Sigmoid colon (tissue), 7 donors: ENCODE data around the gene ZC3H10. TPM values are rescaled to one million over a fixed set of nuclear protein-coding genes. Genes with fewer than 3 reads are reported as not detected.

ENCODE experiments used
- DNase-seq: peaks from one replicate; pipeline ENCODE4 v3.0.0-alpha.2; 2019
- H3K27ac ChIP-seq, 4 donors: fragments of 200-600 bp; sonication (generic); one replicate each; pipeline ENCODE4 v1.5.1; 2016 to 2019; ENCODE audit warnings: mild to moderate bottlenecking in 1 of 4
- H3K27me3 ChIP-seq, 3 donors: fragments of 200-600 bp; sonication (generic); one replicate each; pipeline ENCODE4 v1.5.1; 2019; ENCODE audit warnings: mild to moderate bottlenecking in 1 of 3
- H3K36me3 ChIP-seq, 4 donors: fragments of 200-600 bp; sonication (generic); one replicate each; pipeline ENCODE4 v1.5.1; 2016 to 2019
- H3K4me1 ChIP-seq, 4 donors: fragments of 200-600 bp; sonication (generic); one replicate each; pipeline ENCODE4 v1.5.1; 2017 to 2019
- H3K4me3 ChIP-seq, 4 donors: fragments of 200-600 bp; sonication (generic); one replicate each; pipeline ENCODE4 v1.5.1; 2017 to 2019; ENCODE audit warnings: mild to moderate bottlenecking in 2 of 4, moderate library complexity in 1 of 4
- H3K9me3 ChIP-seq, 4 donors: fragments of 200-600 bp in 3 of 4; sonication (generic) in 3 of 4; one replicate each; pipeline versions ENCODE4 v1.5.1 to v1.6.1; 2013 to 2019
- EP300 ChIP-seq, 4 donors: sonication (generic); formaldehyde crosslinking; IDR thresholded peaks; one replicate each; pipeline ENCODE4 v1.6.1; 2017; ENCODE audit warnings: antibody characterized with exemption in 4 of 4
- POLR2A ChIP-seq, 2 donors: fragments of 450-650 bp; IDR thresholded peaks; one replicate each; pipeline ENCODE4 v1.6.1; 2016; ENCODE audit warnings: antibody characterized with exemption in 2 of 2, mild to moderate bottlenecking in 2 of 2, moderate library complexity in 2 of 2
- POLR2AphosphoS5 ChIP-seq, 4 donors: sonication (generic); formaldehyde crosslinking; IDR thresholded peaks; one replicate each; pipeline ENCODE4 v1.6.1; 2017; ENCODE audit warnings: antibody characterized with exemption in 4 of 4
- whole genome bisulfite sequencing, 2 donors: extraction: QIAGEN DNeasy Blood & Tissue Kit; methylation state at CpG; one replicate each; pipeline ENCODE4 v1.1.7; 2013; 5-methylcytosine and 5-hydroxymethylcytosine counted together
- intact Hi-C: fragments of 100-400 bp; cut with DNase I; formaldehyde crosslinking; loops from one replicate; pipeline ENCODE4 v1.15.1; 2023
- polyA plus RNA-seq, 3 donors: library from polyadenylated mRNA; stranded (reverse); fragments of 200-250 nt; gene quantifications; one replicate each; pipeline ENCODE4 v1.2.3, GENCODE V29; 2013
- total RNA-seq, 4 donors: library from RNA; depleted of rRNA; stranded (reverse); fragments of >200 nt; gene quantifications; one replicate each; pipeline ENCODE4 v1.1.0, GENCODE V29; 2016
- TF ChIP-seq, protein P1 (sequence below), 4 experiments: fragments of 450-650 bp in 3 of 4; fragments of 200-600 bp in 1 of 4; IDR thresholded peaks; one replicate each; pipeline ENCODE4 v1.5.1; 2016 to 2019; ENCODE audit warnings: antibody characterized with exemption in 4 of 4, mild to moderate bottlenecking in 3 of 4, moderate library complexity in 2 of 4
- donor health status: healthy with polysubstance abuse.
- donor health status: Bipolar disorder and iron deficiency.
- donor health status: healthy.

Gene ZC3H10
- total and polyA plus RNA-seq, 7 donors: 1.2 to 6.9 (median 3.9) TPM

DNA sequence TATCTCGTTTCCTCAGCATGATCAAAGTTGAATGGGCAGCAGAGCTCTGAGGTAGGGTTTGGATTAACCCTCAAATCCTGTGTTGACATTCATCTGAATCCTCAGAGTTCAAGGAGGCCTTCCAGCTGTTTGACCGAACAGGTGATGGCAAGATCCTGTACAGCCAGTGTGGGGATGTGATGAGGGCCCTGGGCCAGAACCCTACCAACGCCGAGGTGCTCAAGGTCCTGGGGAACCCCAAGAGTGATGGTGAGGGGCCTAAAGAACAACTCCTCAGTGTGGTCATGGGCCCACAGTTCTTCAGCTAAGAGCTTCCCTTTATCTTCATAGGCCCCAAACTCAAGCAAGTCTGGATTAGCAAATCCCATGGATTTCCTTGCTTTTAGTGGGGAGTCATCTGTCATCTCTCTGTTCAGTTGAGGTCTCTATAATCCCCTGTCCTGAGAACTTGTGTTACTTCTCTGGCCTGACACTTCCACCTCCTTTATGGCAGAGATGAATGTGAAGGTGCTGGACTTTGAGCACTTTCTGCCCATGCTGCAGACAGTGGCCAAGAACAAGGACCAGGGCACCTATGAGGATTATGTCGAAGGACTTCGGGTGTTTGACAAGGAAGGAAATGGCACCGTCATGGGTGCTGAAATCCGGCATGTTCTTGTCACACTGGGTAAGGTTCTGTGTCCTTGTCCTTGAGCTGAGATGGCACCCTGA lies 41.6 kb downstream of the ZC3H10 start:
- intact Hi-C loops: loop anchor here (2.0 kb wide), 2 partner anchors 41 to 63 kb away; partner anchors contain the start of gene ZC3H10
- H3K27ac ChIP-seq: peak overlapping the region; percentile 93 to 99 (median 94)
- DNase-seq: no peak
- H3K9me3 ChIP-seq: no peaks in the 10 kb centered on the region
- H3K4me3 ChIP-seq: peak overlapping the region; percentile 61 to 99 (median 78)
- H3K36me3 ChIP-seq: peaks cover 35 to 51% (median 37%) of the 10 kb centered on the region in 4 donors
- 5 to 35% methylated on average over 8 of the region's 8 CpGs for WGBS, 2 donors
- H3K4me1 ChIP-seq: peaks cover 0 to 58% (median 42%) of the 10 kb centered on the region in 4 donors
- TF ChIP-seq EP300 (IDR thresholded peaks at IDR 0.05): no peak
- TF ChIP-seq, protein P1, sequence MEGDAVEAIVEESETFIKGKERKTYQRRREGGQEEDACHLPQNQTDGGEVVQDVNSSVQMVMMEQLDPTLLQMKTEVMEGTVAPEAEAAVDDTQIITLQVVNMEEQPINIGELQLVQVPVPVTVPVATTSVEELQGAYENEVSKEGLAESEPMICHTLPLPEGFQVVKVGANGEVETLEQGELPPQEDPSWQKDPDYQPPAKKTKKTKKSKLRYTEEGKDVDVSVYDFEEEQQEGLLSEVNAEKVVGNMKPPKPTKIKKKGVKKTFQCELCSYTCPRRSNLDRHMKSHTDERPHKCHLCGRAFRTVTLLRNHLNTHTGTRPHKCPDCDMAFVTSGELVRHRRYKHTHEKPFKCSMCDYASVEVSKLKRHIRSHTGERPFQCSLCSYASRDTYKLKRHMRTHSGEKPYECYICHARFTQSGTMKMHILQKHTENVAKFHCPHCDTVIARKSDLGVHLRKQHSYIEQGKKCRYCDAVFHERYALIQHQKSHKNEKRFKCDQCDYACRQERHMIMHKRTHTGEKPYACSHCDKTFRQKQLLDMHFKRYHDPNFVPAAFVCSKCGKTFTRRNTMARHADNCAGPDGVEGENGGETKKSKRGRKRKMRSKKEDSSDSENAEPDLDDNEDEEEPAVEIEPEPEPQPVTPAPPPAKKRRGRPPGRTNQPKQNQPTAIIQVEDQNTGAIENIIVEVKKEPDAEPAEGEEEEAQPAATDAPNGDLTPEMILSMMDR (IDR thresholded peaks at IDR 0.05): peak in 1 of 4 experiments; percentile 18
- H3K27me3 ChIP-seq: no peaks in the 10 kb centered on the region

DNA sequence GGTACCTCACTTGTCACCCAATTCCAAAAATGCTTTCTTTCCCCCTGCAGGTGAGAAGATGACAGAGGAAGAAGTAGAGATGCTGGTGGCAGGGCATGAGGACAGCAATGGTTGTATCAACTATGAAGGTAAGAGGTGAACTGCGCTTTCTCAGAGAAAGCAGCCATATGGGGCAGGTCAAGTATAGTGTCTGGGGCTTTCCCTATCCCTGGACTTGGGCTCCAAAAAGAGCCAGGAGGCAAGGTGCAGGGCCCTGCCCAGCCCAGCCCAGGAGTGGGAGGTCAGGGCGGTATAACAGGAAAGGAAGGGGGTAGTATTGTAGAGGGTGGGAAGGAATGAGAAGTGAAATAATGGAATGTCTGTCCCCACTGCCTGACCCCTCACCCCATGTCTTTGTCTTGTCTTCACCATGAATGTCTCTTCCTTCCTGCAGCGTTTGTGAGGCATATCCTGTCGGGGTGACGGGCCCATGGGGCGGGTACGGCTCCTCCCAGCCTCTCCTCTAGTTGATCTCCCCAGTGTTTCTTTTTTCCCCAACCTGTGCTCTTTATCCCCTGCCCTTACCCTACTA lies 42.2 kb downstream of the ZC3H10 start:
- TF ChIP-seq POLR2AphosphoS5 (IDR thresholded peaks at IDR 0.05): peak in 3 of 4 donors; percentile 20 to 43 (median 26)
- TF ChIP-seq POLR2A (IDR thresholded peaks at IDR 0.05): no peak
- H3K4me1 ChIP-seq: peaks cover 0 to 58% (median 43%) of the 10 kb centered on the region in 4 donors
- H3K27me3 ChIP-seq: no peaks in the 10 kb centered on the region
- H3K4me3 ChIP-seq: peak overlapping the region; percentile 61 to 99 (median 78)
- H3K9me3 ChIP-seq: no peaks in the 10 kb centered on the region
- intact Hi-C loops: no loop called here
- peaks cover 35 to 58% (median 41%) of the 10 kb centered on the region in 4 donors for H3K36me3 ChIP-seq
- DNase-seq: no peak
- H3K27ac ChIP-seq: peak overlapping the region; percentile 93 to 99 (median 94)
- 14 to 23% methylated on average over 7 of the region's 7 CpGs for WGBS, 2 donors

DNA sequence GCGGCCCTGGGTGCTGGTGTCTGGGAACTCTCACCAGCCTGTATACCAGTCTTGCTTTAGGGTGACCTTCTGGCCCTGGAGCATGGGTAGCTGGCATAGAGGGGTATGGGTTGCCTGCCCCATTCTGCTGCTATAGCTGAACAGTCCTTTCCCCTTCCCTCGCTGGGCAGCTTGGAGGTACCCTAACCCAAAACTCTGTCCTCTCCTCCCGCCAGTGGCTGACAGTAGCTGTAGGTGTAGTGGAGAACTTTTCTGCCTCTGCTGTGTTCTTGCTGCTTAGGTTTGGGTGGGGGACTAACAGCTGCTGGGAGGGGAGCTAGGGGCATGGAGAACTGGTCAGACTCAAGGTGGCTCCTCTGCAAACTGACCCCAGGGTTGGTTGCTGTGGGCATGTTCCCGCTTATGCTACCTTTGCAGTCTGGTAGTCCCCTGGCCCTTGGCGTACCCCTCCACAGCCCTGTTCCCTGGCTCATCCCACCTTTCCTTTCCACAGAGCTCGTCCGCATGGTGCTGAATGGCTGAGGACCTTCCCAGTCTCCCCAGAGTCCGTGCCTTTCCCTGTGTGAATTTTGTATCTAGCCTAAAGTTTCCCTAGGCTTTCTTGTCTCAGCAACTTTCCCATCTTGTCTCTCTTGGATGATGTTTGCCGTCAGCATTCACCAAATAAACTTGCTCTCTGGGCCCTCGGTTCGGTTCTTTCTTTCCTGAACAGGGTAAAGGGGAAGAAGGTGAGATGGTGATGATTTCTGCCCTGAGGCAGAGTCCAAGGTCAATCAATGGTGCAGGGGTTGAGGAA lies 43.0 kb downstream of the ZC3H10 start:
- 66 to 74% methylated on average over 11 of the region's 11 CpGs for WGBS, 2 donors
- peak overlapping the region; percentile 93 to 99 (median 94) for H3K27ac ChIP-seq
- DNase-seq: no peak
- H3K4me1 ChIP-seq: peaks cover 0 to 58% (median 46%) of the 10 kb centered on the region in 4 donors
- H3K36me3 ChIP-seq: peaks cover 35 to 66% (median 45%) of the 10 kb centered on the region in 4 donors
- H3K27me3 ChIP-seq: no peaks in the 10 kb centered on the region
- peak overlapping the region; percentile 61 to 99 (median 78) for H3K4me3 ChIP-seq
- no peaks in the 10 kb centered on the region for H3K9me3 ChIP-seq
- TF ChIP-seq, protein P1 (IDR thresholded peaks at IDR 0.05): no peak
- TF ChIP-seq POLR2A (IDR thresholded peaks at IDR 0.05) (no peak), EP300 (IDR thresholded peaks at IDR 0.05) (no peak), POLR2AphosphoS5 (IDR thresholded peaks at IDR 0.05) (no peak)
- intact Hi-C loops: no loop called here

DNA sequence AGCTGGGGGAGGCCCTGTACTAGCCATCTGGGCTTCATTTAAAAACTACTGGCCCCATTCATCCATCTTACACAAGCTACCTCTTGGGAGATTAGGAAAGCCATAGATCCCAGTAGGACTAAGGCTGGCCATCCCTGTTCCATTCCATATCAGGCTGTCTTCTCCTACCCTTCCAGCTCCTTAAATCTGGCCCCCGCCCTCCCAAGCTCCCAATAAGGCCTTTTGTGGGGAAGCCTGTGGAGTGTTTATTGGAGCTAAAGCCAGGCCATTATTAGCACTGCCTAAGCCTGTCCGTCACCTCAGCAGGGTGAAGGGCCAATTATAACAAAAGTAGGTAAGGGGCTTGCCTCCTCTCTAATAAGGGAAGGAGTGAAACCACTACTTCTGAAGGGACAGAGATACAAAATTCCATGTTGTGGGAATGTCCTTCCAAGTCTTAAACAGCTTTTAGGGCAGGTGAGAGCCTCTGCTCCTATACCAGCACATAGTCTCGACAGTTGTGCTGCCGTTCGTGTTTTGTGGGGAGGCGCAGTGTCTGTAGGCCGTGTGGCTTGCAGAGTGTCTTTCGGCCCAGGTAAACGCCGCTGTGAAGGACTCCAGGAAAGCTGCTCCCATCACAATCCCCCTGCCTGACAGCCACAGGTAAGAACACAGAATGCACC lies 43.8 kb downstream of the ZC3H10 start:
- Histone ChIP-seq H3K9me3 (no peaks in the 10 kb centered on the region), H3K4me1 (peaks cover 0 to 53% (median 43%) of the 10 kb centered on the region in 4 donors), H3K36me3 (peaks cover 35 to 73% (median 50%) of the 10 kb centered on the region in 4 donors), H3K27ac (peak overlapping the region; percentile 93 to 99 (median 94)), H3K27me3 (no peaks in the 10 kb centered on the region), H3K4me3 (peak overlapping the region; percentile 61 to 99 (median 78))
- 77 to 80% methylated on average over 10 of the region's 10 CpGs for WGBS, 2 donors
- TF ChIP-seq POLR2A (IDR thresholded peaks at IDR 0.05) (peak in 1 of 2 donors; percentile 14), POLR2AphosphoS5 (IDR thresholded peaks at IDR 0.05) (peak in 3 of 4 donors; percentile 44 to 69 (median 49))
- TF ChIP-seq, protein P1 (IDR thresholded peaks at IDR 0.05): no peak
- peak; percentile 90 for DNase-seq
- intact Hi-C loops: no loop called here
